HCT116 (cell line): ENCODE data around the gene CLEC16A. TPM values are rescaled to one million over a fixed set of nuclear protein-coding genes. Genes with fewer than 3 reads are reported as not detected.

Source experiments
- ATAC-seq: fragments of 200-7000 bp; cut with Tn5 transposase; 2 replicates; pipeline ENCODE4 v1.9.1; 2020; ENCODE audit warnings: mild to moderate bottlenecking, moderate library complexity
- BruUV-seq: library from RNA; stranded (reverse); fragments of 400-500 nt; replicated peaks from 2 replicates; lab custom pipeline; 2021; lab: Mats Ljungman, UMichigan
- CTCF ChIA-PET: fragments of 300-600 bp; sonication (Branson Sonifier 250); formaldehyde crosslinking; loops from one replicate; lab custom pipeline; 2021; ENCODE audit warnings: antibody characterized with exemption; lab: Charles Lee
- POLR2A ChIA-PET: fragments of 300-600, 350-600 bp; sonication (Branson Sonifier 250); formaldehyde crosslinking; loops from one replicate; lab custom pipeline; 2021; ENCODE audit warnings: antibody characterized with exemption; lab: Charles Lee
- RAD21 ChIA-PET, 2 experiments: fragments of 300-600 bp; sonication (Branson Sonifier 250); formaldehyde crosslinking; loops; one replicate each; lab custom pipeline; 2023; ENCODE audit warnings: low total read pairs in 2 of 2; ENCODE audit not compliant: uncharacterized antibody in 2 of 2, unreplicated experiment in 2 of 2, low non-redundant PET in 1 of 2; lab: Charles Lee
- DNase-seq: peaks from one replicate; pipeline ENCODE4 v3.0.0-alpha.2; 2010; ENCODE audit warnings: low read depth, low spot score
- H2AFZ ChIP-seq: fragments of 200-600 bp; shearing (Covaris generic), sonication (generic); 2 replicates; pipeline ENCODE4 v1.6.1; 2017; ENCODE audit warnings: low read depth, mixed run types, mixed read lengths, antibody characterized with exemption, low read length; ENCODE audit not compliant: poor library complexity, severe bottlenecking
- H3K27ac ChIP-seq: 2 replicates; pipeline ENCODE4 v1.5.1; 2012; ENCODE audit warnings: low read depth, low read length
- H3K27me3 ChIP-seq: fragments of 200-600 bp; sonication (generic); 2 replicates; pipeline ENCODE4 v1.6.1; 2016; ENCODE audit warnings: mixed run types, low read length, mixed read lengths; ENCODE audit not compliant: insufficient read depth
- H3K36me3 ChIP-seq, 2 experiments: fragments of 200-500 bp in 1 of 2; fragments of 200-600 bp in 1 of 2; sonication (Bioruptor generic) in 1 of 2; sonication (generic) in 1 of 2; 2 replicates each; pipeline versions ENCODE4 v1.5.1 to v1.6.1; 2014 to 2016; ENCODE audit warnings: low read length in 2 of 2, inconsistent platforms in 1 of 2, mixed read lengths in 1 of 2, mixed run types in 1 of 2; ENCODE audit not compliant: insufficient read depth in 2 of 2, control insufficient read depth in 1 of 2
- H3K4me1 ChIP-seq, 2 experiments: fragments of 200-600 bp in 1 of 2; sonication (generic) in 1 of 2; 2 replicates each; pipeline versions ENCODE4 v1.5.1 to v1.6.1; 2012 to 2017; ENCODE audit warnings: low read length in 2 of 2, inconsistent platforms in 1 of 2, mild to moderate bottlenecking in 1 of 2, mixed read lengths in 1 of 2, mixed run types in 1 of 2, moderate library complexity in 1 of 2; ENCODE audit not compliant: insufficient read depth in 2 of 2, control insufficient read depth in 1 of 2
- H3K4me2 ChIP-seq: fragments of 200-600 bp; sonication (generic); 2 replicates; pipeline ENCODE4 v1.6.1; 2017; ENCODE audit warnings: mixed run types, low read length, mixed read lengths
- H3K4me3 ChIP-seq, 2 experiments: fragments of 200-600 bp in 1 of 2; sonication (generic) in 1 of 2; replicated peaks in 1 of 2; 2 replicates each; pipeline ENCODE4 v1.5.1; 2011 to 2016; ENCODE audit warnings: low read length in 2 of 2, control low read depth in 1 of 2, low read depth in 1 of 2, mild to moderate bottlenecking in 1 of 2, mixed read lengths in 1 of 2, mixed run types in 1 of 2
- H3K79me2 ChIP-seq: fragments of 200-600 bp; sonication (generic); 2 replicates; pipeline ENCODE4 v1.6.1; 2017; ENCODE audit warnings: mild to moderate bottlenecking, mixed run types, low read length, moderate library complexity, mixed read lengths; ENCODE audit not compliant: insufficient read depth
- H3K9ac ChIP-seq: fragments of 200-600 bp; sonication (generic); 2 replicates; pipeline ENCODE4 v1.6.1; 2016; ENCODE audit warnings: low read length, mixed read lengths
- H3K9me2 ChIP-seq: fragments of 200-600 bp; sonication (generic), shearing (Covaris generic); 2 replicates; pipeline ENCODE4 v1.6.1; 2017; ENCODE audit warnings: mixed run types, mild to moderate bottlenecking, moderate library complexity; ENCODE audit not compliant: insufficient read depth
- H3K9me3 ChIP-seq, 2 experiments: fragments of 200-500 bp in 1 of 2; fragments of 200-600 bp in 1 of 2; sonication (Bioruptor generic) in 1 of 2; sonication (generic) in 1 of 2; 2 replicates each; pipeline ENCODE4 v1.6.1; 2014 to 2017; ENCODE audit warnings: low read length in 2 of 2, mixed read lengths in 2 of 2, inconsistent platforms in 1 of 2, low read depth in 1 of 2, mild to moderate bottlenecking in 1 of 2, mixed run types in 1 of 2, moderate library complexity in 1 of 2; ENCODE audit not compliant: control insufficient read depth in 1 of 2, insufficient read depth in 1 of 2
- H4K20me1 ChIP-seq: fragments of 200-600 bp; sonication (generic), shearing (Covaris generic); 2 replicates; pipeline ENCODE4 v1.6.1; 2017; ENCODE audit warnings: mixed run types, mild to moderate bottlenecking, moderate library complexity; ENCODE audit not compliant: insufficient read depth
- CBX3 ChIP-seq: IDR thresholded peaks from 2 replicates; pipeline ENCODE4 v1.6.1; 2012; ENCODE audit warnings: low read depth
- CEBPB ChIP-seq: IDR thresholded peaks from 2 replicates; pipeline ENCODE4 v1.6.1; 2012; ENCODE audit warnings: low read depth
- EZH2 ChIP-seq: fragments of 200-600 bp; sonication (generic); IDR thresholded peaks from 2 replicates; pipeline ENCODE4 v1.6.1; 2017; ENCODE audit warnings: antibody characterized with exemption, mixed run types
- JUND ChIP-seq: IDR thresholded peaks from 2 replicates; pipeline ENCODE4 v1.6.1; 2012
- RAD21 ChIP-seq: IDR thresholded peaks from 2 replicates; pipeline ENCODE4 v1.6.1; 2012; ENCODE audit warnings: low read depth, mild to moderate bottlenecking
- SP1 ChIP-seq: IDR thresholded peaks from 2 replicates; pipeline ENCODE4 v1.6.1; 2012; ENCODE audit warnings: low read depth
- YY1 ChIP-seq: IDR thresholded peaks from 2 replicates; pipeline ENCODE4 v1.6.1; 2011; ENCODE audit warnings: low read length, low read depth, moderate library complexity, mild to moderate bottlenecking; ENCODE audit not compliant: insufficient replicate concordance; ENCODE audit errors: extremely low read depth
- intact Hi-C: fragments of 100-400 bp; cut with micrococcal nuclease; formaldehyde crosslinking; loops from 2 replicates; pipeline ENCODE4 v1.10.0; 2022
- total RNA-seq: library from RNA; stranded (reverse); gene quantifications from one replicate; pipeline ENCODE4 v1.2.1, GENCODE V29; 2021; ENCODE audit not compliant: unreplicated experiment
- TF ChIP-seq, protein P1 (sequence below): IDR thresholded peaks from 2 replicates; pipeline ENCODE4 v1.6.1; 2012; ENCODE audit warnings: low read depth

CLEC16A gene
- total RNA-seq, 1 experiment from 2014 or later, result 18.0 TPM

GRCh38 chr16:10997485-10997884 lies 53.1 kb downstream of the CLEC16A start:
- no TSS peak for BruUV-seq
- Histone ChIP-seq H3K9ac (no peak overlapping the region), H2AFZ (no peak overlapping the region), H3K9me3 (no peaks in the 10 kb centered on the region), H3K27ac (no peak overlapping the region), H4K20me1 (no peaks in the 10 kb centered on the region), H3K9me2 (no peaks in the 10 kb centered on the region), H3K4me3 (no peak overlapping the region), H3K4me2 (no peak overlapping the region), H3K27me3 (no peaks in the 10 kb centered on the region), H3K79me2 (no peaks in the 10 kb centered on the region), H3K4me1 (peaks cover 17 to 18% of the 10 kb centered on the region in 2 experiments), H3K36me3 (0 out of 4 replicates have a peak, but pooled peaks cover 0 to 3% of the 10 kb centered on the region in 2 experiments)
- no peak for TF ChIP-seq SP1
- no peak for ATAC-seq
- ChIA-PET POLR2A (no interaction called here), CTCF (no interaction called here), RAD21 (no interaction called here)
- intact Hi-C loops, result no loop called here
- DNase-seq, result no peak

DNA sequence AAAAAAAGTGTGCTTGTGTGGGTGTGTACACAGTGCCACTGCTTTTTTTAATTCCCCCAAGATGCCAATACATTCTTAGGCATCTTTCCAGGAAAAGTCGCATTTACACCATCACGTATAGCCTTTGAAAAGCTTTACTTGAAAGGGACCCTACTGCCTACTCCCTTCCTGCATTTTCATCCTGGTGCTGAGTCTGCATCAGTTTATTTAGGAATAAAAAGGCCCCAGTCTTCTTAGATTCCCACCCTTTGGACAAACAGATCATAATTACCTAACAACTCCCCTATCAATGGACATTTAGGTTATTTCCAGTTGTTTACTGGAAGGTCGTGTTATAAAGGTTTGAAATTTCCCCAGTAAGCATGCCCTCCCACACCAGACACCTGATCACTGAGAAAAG lies 54.9 kb downstream of the CLEC16A start:
- Histone ChIP-seq H3K79me2 (no peaks in the 10 kb centered on the region), H3K4me2 (no peak overlapping the region), H3K9me2 (no peaks in the 10 kb centered on the region), H3K9ac (no peak overlapping the region), H3K4me3 (no peak overlapping the region), H3K9me3 (no peaks in the 10 kb centered on the region), H3K36me3 (peaks cover 0 to 7% of the 10 kb centered on the region in 2 experiments; a peak in 1 of 4 replicates), H4K20me1 (no peaks in the 10 kb centered on the region), H3K4me1 (peaks cover 0 to under 1% of the 10 kb centered on the region in 2 experiments; a peak in 2 of 4 replicates), H3K27ac (no peak overlapping the region), H2AFZ (no peak overlapping the region), H3K27me3 (no peaks in the 10 kb centered on the region)
- ChIA-PET RAD21 (no interaction called here), CTCF (no interaction called here), POLR2A (no interaction called here)
- ATAC-seq, result no peak
- no peak for DNase-seq
- TF ChIP-seq, protein P1, sequence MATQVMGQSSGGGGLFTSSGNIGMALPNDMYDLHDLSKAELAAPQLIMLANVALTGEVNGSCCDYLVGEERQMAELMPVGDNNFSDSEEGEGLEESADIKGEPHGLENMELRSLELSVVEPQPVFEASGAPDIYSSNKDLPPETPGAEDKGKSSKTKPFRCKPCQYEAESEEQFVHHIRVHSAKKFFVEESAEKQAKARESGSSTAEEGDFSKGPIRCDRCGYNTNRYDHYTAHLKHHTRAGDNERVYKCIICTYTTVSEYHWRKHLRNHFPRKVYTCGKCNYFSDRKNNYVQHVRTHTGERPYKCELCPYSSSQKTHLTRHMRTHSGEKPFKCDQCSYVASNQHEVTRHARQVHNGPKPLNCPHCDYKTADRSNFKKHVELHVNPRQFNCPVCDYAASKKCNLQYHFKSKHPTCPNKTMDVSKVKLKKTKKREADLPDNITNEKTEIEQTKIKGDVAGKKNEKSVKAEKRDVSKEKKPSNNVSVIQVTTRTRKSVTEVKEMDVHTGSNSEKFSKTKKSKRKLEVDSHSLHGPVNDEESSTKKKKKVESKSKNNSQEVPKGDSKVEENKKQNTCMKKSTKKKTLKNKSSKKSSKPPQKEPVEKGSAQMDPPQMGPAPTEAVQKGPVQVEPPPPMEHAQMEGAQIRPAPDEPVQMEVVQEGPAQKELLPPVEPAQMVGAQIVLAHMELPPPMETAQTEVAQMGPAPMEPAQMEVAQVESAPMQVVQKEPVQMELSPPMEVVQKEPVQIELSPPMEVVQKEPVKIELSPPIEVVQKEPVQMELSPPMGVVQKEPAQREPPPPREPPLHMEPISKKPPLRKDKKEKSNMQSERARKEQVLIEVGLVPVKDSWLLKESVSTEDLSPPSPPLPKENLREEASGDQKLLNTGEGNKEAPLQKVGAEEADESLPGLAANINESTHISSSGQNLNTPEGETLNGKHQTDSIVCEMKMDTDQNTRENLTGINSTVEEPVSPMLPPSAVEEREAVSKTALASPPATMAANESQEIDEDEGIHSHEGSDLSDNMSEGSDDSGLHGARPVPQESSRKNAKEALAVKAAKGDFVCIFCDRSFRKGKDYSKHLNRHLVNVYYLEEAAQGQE, result no peak
- TF ChIP-seq RAD21 (no peak), YY1 (no peak), JUND (no peak), EZH2 (no peak), CEBPB (no peak), CBX3 (no peak)
- no TSS peak for BruUV-seq
- intact Hi-C loops, result no loop called here
